Measurements from ENCODE around the gene SNX1. TPM values are rescaled to one million over a fixed set of nuclear protein-coding genes. Genes with fewer than 3 reads are reported as not detected.

SNX1 gene
- total and polyA plus RNA-seq, 2 of the 8 experiments (the other 6 are each of a cell fraction or from before 2014, with no cell fraction given), result 27.9 to 59.8 TPM

DNA sequence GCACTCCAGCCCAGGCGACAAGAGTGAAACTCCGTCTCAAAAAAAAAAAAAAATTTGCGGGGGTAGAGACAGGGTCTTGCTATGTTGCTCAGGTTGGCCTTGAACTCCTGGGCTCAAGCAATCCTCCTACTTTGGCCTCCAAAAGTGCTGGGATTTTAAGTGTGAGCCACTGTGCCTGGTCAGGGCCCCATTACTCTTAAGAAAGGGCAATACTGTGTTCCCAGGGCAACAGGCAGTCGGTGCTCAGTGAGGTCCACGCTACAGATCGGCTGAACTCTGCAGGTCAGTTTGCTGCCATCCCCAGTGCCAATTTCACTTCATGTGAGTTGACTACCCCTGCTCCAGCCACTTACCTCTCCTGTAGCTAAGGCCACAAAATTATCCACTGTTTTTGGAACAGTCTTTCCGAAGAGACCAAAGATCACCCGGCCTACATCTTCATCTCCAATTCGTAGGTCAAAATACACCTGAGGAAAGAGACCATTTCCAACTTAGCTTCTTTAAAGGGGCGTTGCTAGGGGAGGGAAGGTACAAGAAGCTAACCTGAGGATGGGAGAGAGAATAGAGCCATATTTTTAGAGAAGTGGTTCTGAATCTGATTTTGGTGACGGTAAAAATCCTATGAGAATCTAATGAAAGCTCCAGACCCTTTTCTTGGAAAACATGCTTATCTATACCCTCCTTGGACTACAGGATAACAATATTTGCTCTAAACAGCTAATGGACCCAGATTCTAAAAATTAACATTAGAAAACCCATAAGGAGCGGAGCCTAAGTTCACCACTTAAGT is 66.1 kb downstream of the SNX1 start:
- H3K79me1 ChIP-seq (ENCODE audit: low read depth, low read length), result no peaks in the 10 kb centered on the region; the same call in 1 of the 2 replicates
- peak overlapping the region; percentile 80 to 88 (median 83) for H3K4me3 ChIP-seq (ENCODE audit: extremely low read depth in 1 of 4, insufficient read depth in 2 of 4, low read depth in 3 of 4, low read length in 4 of 4)
- H2AK5ac ChIP-seq (ENCODE audit: low read depth, low read length), result no peak overlapping the region
- H3K23ac ChIP-seq (ENCODE audit: insufficient read length), result no peak overlapping the region
- no peak overlapping the region for H3K18ac ChIP-seq (ENCODE audit: extremely low read depth, low read length)
- peak overlapping the region; percentile 74 to 81 for H3K4me2 ChIP-seq (ENCODE audit: insufficient read depth in 1 of 2, low read depth in 2 of 2, low read length in 2 of 2)
- H3K9me3 ChIP-seq (ENCODE audit: insufficient read depth in 2 of 2, low read depth in 1 of 2, low read length in 1 of 2), result no peaks in the 10 kb centered on the region
- no peak overlapping the region for H2BK15ac ChIP-seq (ENCODE audit: low read length)
- H2BK12ac ChIP-seq (ENCODE audit: low read depth, low read length), result no peak overlapping the region
- WGBS, 2 experiments (ENCODE audit: extremely low coverage in 1 of 2, insufficient coverage in 1 of 2, insufficient read length in 1 of 2, insufficient replicate concordance in 2 of 2, low coverage in 1 of 2, low lambda C conversion rate in 2 of 2, missing lambda C conversion rate in 1 of 2), result 73% methylated on average over 12 of the region's 12 CpGs; no CpG with 5 or more reads in 1 of the 2 experiments
- H2BK20ac ChIP-seq (ENCODE audit: low read length), result no peak overlapping the region
- ChIA-PET CTCF (ENCODE audit: partially characterized antibody) (interaction anchor here (1.1 to 3.3 kb wide), 2 partner anchors 9 to 566 kb away, joined by 3 to 23 read pairs; partner anchors contain the start of gene SNX22), POLR2A (ENCODE audit: partially characterized antibody) (interaction anchor here (0.7 to 3.5 kb wide), 3 partner anchors 9 to 225 kb away, joined by 3 to 34 read pairs (median 5); partner anchors contain the start of gene TRIP4)
- no peak overlapping the region for H2AFZ ChIP-seq (ENCODE audit: low read length)
- H3K27ac ChIP-seq (ENCODE audit: low read depth, low read length), result peak overlapping the region; percentile 77; the same call in 1 of the 2 replicates
- peak overlapping the region; percentile 58; the same call in 1 of the 2 replicates for H4K8ac ChIP-seq (ENCODE audit: extremely low read depth, insufficient read depth, low read length)
- peaks cover 0 to 13% (median 5%) of the 10 kb centered on the region in 4 experiments for H3K4me1 ChIP-seq (replicated peaks in 1 of 4; ENCODE audit: control insufficient read depth in 3 of 4, insufficient read depth in 4 of 4, low read length in 3 of 4)
- H4K20me1 ChIP-seq (replicated peaks in 1 of 2; ENCODE audit: control insufficient read depth in 1 of 2, insufficient read depth in 2 of 2, low read length in 2 of 2), result peaks cover 0 to 9% of the 10 kb centered on the region in 2 experiments
- H2BK120ac ChIP-seq (replicated peaks; ENCODE audit: low read depth, low read length), result no peak overlapping the region
- peak overlapping the region; percentile 72 to 96 (median 76) for H3K9ac ChIP-seq (replicated peaks in 1 of 4; ENCODE audit: extremely low read depth in 1 of 4, low read depth in 3 of 4, low read length in 3 of 4)
- H2BK5ac ChIP-seq (ENCODE audit: low read depth, low read length), result no peak overlapping the region
- H4K91ac ChIP-seq (replicated peaks; ENCODE audit: insufficient read length, low read length), result peak overlapping the region; percentile 86
- H3K27me3 ChIP-seq (replicated peaks in 1 of 4; ENCODE audit: control insufficient read depth in 3 of 4, extremely low read depth in 1 of 4, insufficient read depth in 3 of 4, low read length in 3 of 4), result no peaks in the 10 kb centered on the region
- H3K14ac ChIP-seq (ENCODE audit: insufficient read length), result no peak overlapping the region
- peaks cover 3% of the 10 kb centered on the region; the same call in 1 of the 2 replicates for H3K23me2 ChIP-seq (ENCODE audit: low read depth, low read length)
- peaks cover 0 to 9% of the 10 kb centered on the region in 2 experiments; a peak in 2 of 4 replicates for H3K79me2 ChIP-seq (ENCODE audit: control insufficient read depth in 1 of 2, insufficient read depth in 2 of 2, low read length in 2 of 2)
- H3K4ac ChIP-seq (replicated peaks; ENCODE audit: insufficient read length, low read depth, low read length), result no peak overlapping the region
- FAIRE-seq (no peak), DNase-seq (ENCODE audit: low read depth in 1 of 2, low spot score in 2 of 2) (no peak)
- H3K56ac ChIP-seq (replicated peaks; ENCODE audit: insufficient read length, low read depth, low read length), result no peak overlapping the region
- no peak overlapping the region for H4K5ac ChIP-seq (ENCODE audit: insufficient read length, low read depth, low read length)
- peaks cover 24 to 39% (median 35%) of the 10 kb centered on the region in 4 experiments for H3K36me3 ChIP-seq (ENCODE audit: control insufficient read depth in 2 of 4, insufficient read depth in 4 of 4, low read length in 3 of 4)
- TF ChIP-seq KDM1A (IDR thresholded peaks at IDR 0.05; ENCODE audit: borderline replicate concordance, low read length), result no peak
- TF ChIP-seq MAFK (IDR thresholded peaks at IDR 0.05; ENCODE audit: low read depth, low read length), result no peak
- no peak for TF ChIP-seq CHD2 (IDR thresholded peaks at IDR 0.05; ENCODE audit: low read length)
- TF ChIP-seq, protein P1, sequence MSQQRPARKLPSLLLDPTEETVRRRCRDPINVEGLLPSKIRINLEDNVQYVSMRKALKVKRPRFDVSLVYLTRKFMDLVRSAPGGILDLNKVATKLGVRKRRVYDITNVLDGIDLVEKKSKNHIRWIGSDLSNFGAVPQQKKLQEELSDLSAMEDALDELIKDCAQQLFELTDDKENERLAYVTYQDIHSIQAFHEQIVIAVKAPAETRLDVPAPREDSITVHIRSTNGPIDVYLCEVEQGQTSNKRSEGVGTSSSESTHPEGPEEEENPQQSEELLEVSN (IDR thresholded peaks at IDR 0.05), result no peak
- no peak for TF ChIP-seq EZH2 (IDR thresholded peaks at IDR 0.05; ENCODE audit: low read depth, low read length, severe bottlenecking)
- no peak for TF ChIP-seq EP300 (IDR thresholded peaks at IDR 0.05; ENCODE audit: borderline replicate concordance in 1 of 2, low read depth in 2 of 2, low read length in 2 of 2)
- no peak for TF ChIP-seq ZNF274 (IDR thresholded peaks at IDR 0.05; ENCODE audit: borderline replicate concordance, extremely low read depth, low read length)
- no peak for TF ChIP-seq SP2 (IDR thresholded peaks at IDR 0.05; ENCODE audit: low read length)
- TF ChIP-seq, protein P2, sequence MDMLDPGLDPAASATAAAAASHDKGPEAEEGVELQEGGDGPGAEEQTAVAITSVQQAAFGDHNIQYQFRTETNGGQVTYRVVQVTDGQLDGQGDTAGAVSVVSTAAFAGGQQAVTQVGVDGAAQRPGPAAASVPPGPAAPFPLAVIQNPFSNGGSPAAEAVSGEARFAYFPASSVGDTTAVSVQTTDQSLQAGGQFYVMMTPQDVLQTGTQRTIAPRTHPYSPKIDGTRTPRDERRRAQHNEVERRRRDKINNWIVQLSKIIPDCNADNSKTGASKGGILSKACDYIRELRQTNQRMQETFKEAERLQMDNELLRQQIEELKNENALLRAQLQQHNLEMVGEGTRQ (IDR thresholded peaks at IDR 0.05; ENCODE audit: low read length), result no peak

All from H1 (cell line).